Caco-2 (cell line): Measurements from ENCODE around the gene FBP2. TPM values are rescaled to one million over a fixed set of nuclear protein-coding genes. Genes with fewer than 3 reads are reported as not detected.

Experiments used
- BruUV-seq: library from RNA; stranded (reverse); fragments of 400-500 nt; replicated peaks from 2 replicates; lab custom pipeline; 2021; lab: Mats Ljungman, UMichigan
- CTCF ChIA-PET: fragments of 300-600 bp; sonication (Branson Sonifier 250); formaldehyde crosslinking; loops from one replicate; lab custom pipeline; 2022; ENCODE audit warnings: antibody characterized with exemption; lab: Charles Lee
- POLR2A ChIA-PET: fragments of 300-600 bp; sonication (Branson Sonifier 250); formaldehyde crosslinking; loops from one replicate; lab custom pipeline; 2022; ENCODE audit warnings: antibody characterized with exemption; lab: Charles Lee
- DNase-seq, 2 experiments: peaks; one replicate each; pipeline versions ENCODE4 v3.0.0 to v3.0.0-alpha.2; 2020 to 2022
- H3K27me3 ChIP-seq: replicated peaks from 2 replicates; pipeline ENCODE4 v1.6.0; 2011; ENCODE audit warnings: low read length; ENCODE audit not compliant: control insufficient read depth, insufficient read depth
- H3K36me3 ChIP-seq: 2 replicates; pipeline ENCODE4 v1.5.1; 2011; ENCODE audit warnings: low read length; ENCODE audit not compliant: control insufficient read depth, insufficient read depth
- H3K4me1 ChIP-seq: fragments of 250-450 bp; sonication (Bioruptor Pico); 2 replicates; pipeline ENCODE4 v1.5.1; 2020; ENCODE audit warnings: mild to moderate bottlenecking
- H3K4me3 ChIP-seq: 2 replicates; pipeline ENCODE4 v1.5.1; 2011; ENCODE audit warnings: low read depth, mild to moderate bottlenecking, control low read depth, low read length
- H3K9me3 ChIP-seq: fragments of 250-450 bp; sonication (Bioruptor Pico); 2 replicates; pipeline ENCODE4 v1.5.1; 2020; ENCODE audit warnings: mild to moderate bottlenecking, moderate library complexity
- H3K27ac Mint-ChIP-seq: one replicate; pipeline ENCODE4 v1.8.0; 2022; ENCODE audit warnings: mixed read lengths; ENCODE audit not compliant: unreplicated experiment
- H3K27me3 Mint-ChIP-seq: one replicate; pipeline ENCODE4 v1.8.0; 2022; ENCODE audit warnings: mixed read lengths; ENCODE audit not compliant: insufficient read depth, unreplicated experiment
- H3K36me3 Mint-ChIP-seq: one replicate; pipeline ENCODE4 v1.8.0; 2022; ENCODE audit warnings: mild to moderate bottlenecking, mixed read lengths; ENCODE audit not compliant: insufficient read depth, unreplicated experiment
- H3K4me1 Mint-ChIP-seq: one replicate; pipeline ENCODE4 v1.8.0; 2022; ENCODE audit warnings: low read depth, mixed read lengths; ENCODE audit not compliant: unreplicated experiment
- H3K4me3 Mint-ChIP-seq: one replicate; pipeline ENCODE4 v1.8.0; 2022; ENCODE audit warnings: mild to moderate bottlenecking, moderate library complexity, mixed read lengths; ENCODE audit not compliant: unreplicated experiment
- H3K9me3 Mint-ChIP-seq: one replicate; pipeline ENCODE4 v1.8.0; 2022; ENCODE audit warnings: mixed read lengths; ENCODE audit not compliant: unreplicated experiment
- intact Hi-C: fragments of 100-400 bp; cut with micrococcal nuclease; formaldehyde crosslinking; loops from one replicate; pipeline ENCODE4 v1.10.0; 2022; ENCODE audit not compliant: unreplicated experiment
- total RNA-seq: library from RNA; stranded (reverse); gene quantifications from 2 replicates; pipeline ENCODE4 v1.2.3, GENCODE V29; 2022
- TF ChIP-seq, protein P1 (sequence below), 2 experiments: fragments of 200-600 bp in 1 of 2; IDR thresholded peaks; 1 replicate in 1 of 2; 2 replicates in 1 of 2; pipeline versions ENCODE4 v1.5.1 to v1.8.0; 2011 to 2022; ENCODE audit warnings: antibody characterized with exemption in 1 of 2, control low read depth in 1 of 2, inconsistent platforms in 1 of 2, low read depth in 1 of 2, low read length in 1 of 2, mild to moderate bottlenecking in 1 of 2, moderate library complexity in 1 of 2; ENCODE audit not compliant: insufficient read depth in 1 of 2, severe bottlenecking in 1 of 2, unreplicated experiment in 1 of 2

FBP2 gene
- total RNA-seq, 1 experiment from 2014 or later: not detected

GRCh38 chr9:94538908-94539307 is 54.7 kb downstream of the FBP2 start:
- Histone ChIP-seq H3K36me3 (no peaks in the 10 kb centered on the region; the same call in 1 of the 2 replicates), H3K27me3 (no peaks in the 10 kb centered on the region), H3K4me3 (no peak overlapping the region), H3K9me3 (no peaks in the 10 kb centered on the region), H3K4me1 (peaks cover 14% of the 10 kb centered on the region)
- TF ChIP-seq, protein P1, sequence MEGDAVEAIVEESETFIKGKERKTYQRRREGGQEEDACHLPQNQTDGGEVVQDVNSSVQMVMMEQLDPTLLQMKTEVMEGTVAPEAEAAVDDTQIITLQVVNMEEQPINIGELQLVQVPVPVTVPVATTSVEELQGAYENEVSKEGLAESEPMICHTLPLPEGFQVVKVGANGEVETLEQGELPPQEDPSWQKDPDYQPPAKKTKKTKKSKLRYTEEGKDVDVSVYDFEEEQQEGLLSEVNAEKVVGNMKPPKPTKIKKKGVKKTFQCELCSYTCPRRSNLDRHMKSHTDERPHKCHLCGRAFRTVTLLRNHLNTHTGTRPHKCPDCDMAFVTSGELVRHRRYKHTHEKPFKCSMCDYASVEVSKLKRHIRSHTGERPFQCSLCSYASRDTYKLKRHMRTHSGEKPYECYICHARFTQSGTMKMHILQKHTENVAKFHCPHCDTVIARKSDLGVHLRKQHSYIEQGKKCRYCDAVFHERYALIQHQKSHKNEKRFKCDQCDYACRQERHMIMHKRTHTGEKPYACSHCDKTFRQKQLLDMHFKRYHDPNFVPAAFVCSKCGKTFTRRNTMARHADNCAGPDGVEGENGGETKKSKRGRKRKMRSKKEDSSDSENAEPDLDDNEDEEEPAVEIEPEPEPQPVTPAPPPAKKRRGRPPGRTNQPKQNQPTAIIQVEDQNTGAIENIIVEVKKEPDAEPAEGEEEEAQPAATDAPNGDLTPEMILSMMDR (IDR thresholded peaks at IDR 0.05; ENCODE audit: insufficient read depth in 1 of 2, low read depth in 1 of 2, low read length in 1 of 2, severe bottlenecking in 1 of 2, unreplicated experiment in 1 of 2): no peak
- BruUV-seq: no TSS peak
- Mint-ChIP-seq H3K36me3 (no peaks in the 10 kb centered on the region), H3K27ac (no peak overlapping the region), H3K4me1 (peaks cover 23% of the 10 kb centered on the region), H3K9me3 (no peaks in the 10 kb centered on the region), H3K4me3 (no peak overlapping the region), H3K27me3 (no peaks in the 10 kb centered on the region)
- ChIA-PET POLR2A (no interaction called here), CTCF (interaction anchor here (0.6 to 1.3 kb wide), 3 partner anchors 28 to 105 kb away, joined by 3 to 7 read pairs (median 7); no protein-coding TSS in a partner anchor)
- intact Hi-C loops: no loop called here
- no peak for DNase-seq

DNA sequence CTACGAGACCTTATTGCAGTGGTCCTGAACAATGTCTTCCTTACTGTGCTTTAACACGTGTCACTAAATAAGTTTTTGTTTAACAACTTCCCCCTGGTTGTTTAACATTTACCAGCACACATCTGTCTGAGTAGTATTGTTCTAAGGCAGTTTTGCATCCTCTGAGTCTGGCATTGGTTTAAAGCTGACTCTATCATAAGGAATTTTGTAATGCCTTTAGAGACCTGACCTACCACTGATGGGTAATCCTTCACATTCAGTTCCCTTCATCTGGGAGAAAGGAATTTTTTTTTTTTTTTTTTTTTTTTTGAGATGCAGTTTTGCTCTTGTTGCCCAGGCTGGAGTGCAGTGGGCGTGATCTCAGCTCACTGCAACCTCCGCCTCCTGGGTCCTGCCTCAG is 58.7 kb downstream of the FBP2 start:
- CTCF ChIA-PET: no interaction called here
- Histone ChIP-seq H3K4me1 (peaks cover 30% of the 10 kb centered on the region), H3K27me3 (no peaks in the 10 kb centered on the region), H3K4me3 (no peak overlapping the region), H3K36me3 (no peaks in the 10 kb centered on the region; the same call in 1 of the 2 replicates), H3K9me3 (no peaks in the 10 kb centered on the region)
- POLR2A ChIA-PET: no interaction called here
- no peak for DNase-seq
- H3K27me3 Mint-ChIP-seq: no peaks in the 10 kb centered on the region
- H3K4me1 Mint-ChIP-seq: peaks cover 16% of the 10 kb centered on the region
- BruUV-seq: no TSS peak
- peak overlapping the region; percentile 81 for H3K27ac Mint-ChIP-seq
- no peak overlapping the region for H3K4me3 Mint-ChIP-seq
- H3K36me3 Mint-ChIP-seq: no peaks in the 10 kb centered on the region
- intact Hi-C loops: no loop called here
- H3K9me3 Mint-ChIP-seq: no peaks in the 10 kb centered on the region
- TF ChIP-seq, protein P1 (IDR thresholded peaks at IDR 0.05; ENCODE audit: insufficient read depth in 1 of 2, low read depth in 1 of 2, low read length in 1 of 2, severe bottlenecking in 1 of 2, unreplicated experiment in 1 of 2): no peak

DNA sequence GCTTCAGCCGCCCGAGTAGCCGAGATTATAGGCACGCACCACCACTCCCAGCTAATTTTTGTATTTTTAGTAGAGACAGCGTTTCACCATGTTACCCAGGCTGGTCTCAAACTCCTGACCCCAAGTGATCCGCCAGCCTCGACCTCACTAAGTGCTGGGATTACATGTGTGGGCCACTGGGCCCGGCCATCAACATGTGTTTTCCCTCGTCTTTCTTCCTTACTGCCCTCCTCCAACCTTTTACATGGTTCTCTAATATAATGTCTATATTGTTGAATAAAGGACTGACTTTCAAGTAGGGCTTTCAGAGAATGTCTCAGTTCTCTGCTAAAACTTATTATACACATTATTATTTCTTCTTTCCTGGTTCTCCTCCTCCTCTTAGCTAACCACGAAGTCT is 60.0 kb downstream of the FBP2 start:
- TF ChIP-seq, protein P1 (IDR thresholded peaks at IDR 0.05; ENCODE audit: insufficient read depth in 1 of 2, low read depth in 1 of 2, low read length in 1 of 2, severe bottlenecking in 1 of 2, unreplicated experiment in 1 of 2): no peak
- ChIA-PET CTCF (interaction anchor here (0.9 kb wide), 1 partner anchor 20 kb away, joined by 3 read pairs; no protein-coding TSS in a partner anchor), POLR2A (interaction anchor here (1.2 kb wide), 1 partner anchor 21 kb away, joined by 5 read pairs; the partner anchor contains the start of gene PCAT7)
- no peaks in the 10 kb centered on the region for H3K9me3 ChIP-seq
- no peaks in the 10 kb centered on the region; the same call in 1 of the 2 replicates for H3K36me3 ChIP-seq
- Mint-ChIP-seq H3K4me3 (peak overlapping the region; percentile 16), H3K27me3 (no peaks in the 10 kb centered on the region), H3K27ac (peak overlapping the region; percentile 45), H3K9me3 (no peaks in the 10 kb centered on the region), H3K36me3 (no peaks in the 10 kb centered on the region), H3K4me1 (peaks cover 13% of the 10 kb centered on the region)
- H3K4me3 ChIP-seq: no peak overlapping the region
- BruUV-seq: no TSS peak
- no peaks in the 10 kb centered on the region for H3K27me3 ChIP-seq
- peaks cover 30% of the 10 kb centered on the region for H3K4me1 ChIP-seq
- intact Hi-C loops: no loop called here
- no peak for DNase-seq
